BLaER1 treated with 17β-estradiol and CSF1 and Interleukin-3, amounts not matched to agents 10 nM and 100 nM (cell line): ENCODE measurements around the gene PTPRD.
A peak's percentile ranks its signal among the peaks of the same experiment; 100 is the strongest.

Source experiments
- H3K27ac ChIP-seq, 11 experiments: shearing (Covaris generic); formaldehyde crosslinking; 2 replicates each; pipeline ENCODE4 v1.8.1; 2022
- H3K27me3 ChIP-seq, 11 experiments: shearing (Covaris generic); formaldehyde crosslinking; 2 replicates each; pipeline ENCODE4 v1.8.1; 2022
- H3K36me3 ChIP-seq, 11 experiments: shearing (Covaris generic); formaldehyde crosslinking; 2 replicates each; pipeline ENCODE4 v1.8.1; 2022
- H3K4me1 ChIP-seq, 10 experiments: shearing (Covaris generic); formaldehyde crosslinking; 2 replicates each; pipeline ENCODE4 v1.8.1; 2022
- H3K4me2 ChIP-seq, 11 experiments: shearing (Covaris generic); formaldehyde crosslinking; 2 replicates each; pipeline ENCODE4 v1.8.1; 2022
- H3K4me3 ChIP-seq, 10 experiments: shearing (Covaris generic); formaldehyde crosslinking; 2 replicates each; pipeline ENCODE4 v1.8.1; 2022
- H3K9ac ChIP-seq, 11 experiments: shearing (Covaris generic); formaldehyde crosslinking; 2 replicates each; pipeline ENCODE4 v1.8.1; 2022
- H3K9me3 ChIP-seq, 11 experiments: shearing (Covaris generic); formaldehyde crosslinking; replicated peaks in 1 of 11; 2 replicates each; pipeline ENCODE4 v1.8.1; 2022
- H4K20me1 ChIP-seq, 11 experiments: shearing (Covaris generic); formaldehyde crosslinking; 2 replicates each; pipeline ENCODE4 v1.8.1; 2022
- Cebpa-rat ChIP-seq, 11 experiments: shearing (Covaris generic); IDR thresholded peaks; 2 replicates each; pipeline ENCODE4 v1.8.1; 2022

PTPRD gene

GRCh38 chr9:10341057-10341456, 271.7 kb downstream of the PTPRD start:
- Histone ChIP-seq H3K4me2 (no peak overlapping the region), H3K4me1 (no peaks in the 10 kb centered on the region), H3K36me3 (no peaks in the 10 kb centered on the region), H3K27ac (no peak overlapping the region), H3K27me3 (no peaks in the 10 kb centered on the region), H3K9ac (no peak overlapping the region), H3K4me3 (no peak overlapping the region), H3K9me3 (no peaks in the 10 kb centered on the region), H4K20me1 (no peaks in the 10 kb centered on the region)
- no peak for TF ChIP-seq Cebpa-rat (IDR thresholded peaks at IDR 0.05)

DNA sequence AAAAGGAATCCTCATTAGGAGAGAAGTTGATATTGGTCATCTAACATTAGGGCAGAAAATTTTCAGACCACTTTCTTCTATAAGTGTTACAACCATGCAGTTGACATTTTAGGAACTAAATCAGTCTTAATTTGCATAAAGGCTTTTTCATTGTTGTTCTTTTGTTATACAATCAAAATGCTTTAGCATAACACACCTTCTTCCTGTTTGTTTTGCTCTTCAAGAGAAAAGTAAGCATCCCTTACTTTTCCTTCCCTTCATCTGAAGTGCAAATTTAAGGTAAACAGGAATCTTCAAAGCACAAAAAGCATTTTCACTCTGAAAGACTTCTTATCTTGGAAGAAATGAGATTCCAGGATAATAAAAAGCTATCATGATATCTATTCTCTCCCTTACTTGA, 273.6 kb downstream of the PTPRD start:
- Histone ChIP-seq H3K27me3 (no peaks in the 10 kb centered on the region), H3K27ac (no peak overlapping the region), H3K36me3 (no peaks in the 10 kb centered on the region), H3K9me3 (no peaks in the 10 kb centered on the region), H3K9ac (no peak overlapping the region), H3K4me3 (no peak overlapping the region), H4K20me1 (no peaks in the 10 kb centered on the region), H3K4me1 (no peaks in the 10 kb centered on the region), H3K4me2 (no peak overlapping the region)
- TF ChIP-seq Cebpa-rat (IDR thresholded peaks at IDR 0.05) = no peak

GRCh38 chr9:10331157-10331556, 281.6 kb downstream of the PTPRD start:
- no peak for TF ChIP-seq Cebpa-rat (IDR thresholded peaks at IDR 0.05)
- H4K20me1 ChIP-seq = no peaks in the 10 kb centered on the region
- H3K9me3 ChIP-seq = no peaks in the 10 kb centered on the region
- H3K9ac ChIP-seq = no peak overlapping the region
- no peak overlapping the region for H3K4me3 ChIP-seq
- no peak overlapping the region for H3K4me2 ChIP-seq
- H3K27me3 ChIP-seq = no peaks in the 10 kb centered on the region
- no peak overlapping the region for H3K27ac ChIP-seq
- no peaks in the 10 kb centered on the region for H3K36me3 ChIP-seq
- H3K4me1 ChIP-seq = no peaks in the 10 kb centered on the region

GRCh38 chr9:10282084-10282483, 330.7 kb downstream of the PTPRD start:
- H3K4me2 ChIP-seq = no peak overlapping the region
- no peak overlapping the region for H3K27ac ChIP-seq
- no peaks in the 10 kb centered on the region for H3K36me3 ChIP-seq
- no peaks in the 10 kb centered on the region for H3K27me3 ChIP-seq
- no peaks in the 10 kb centered on the region for H3K9me3 ChIP-seq
- no peak for TF ChIP-seq Cebpa-rat (IDR thresholded peaks at IDR 0.05)
- no peaks in the 10 kb centered on the region for H3K4me1 ChIP-seq
- no peak overlapping the region for H3K4me3 ChIP-seq
- no peak overlapping the region for H3K9ac ChIP-seq
- H4K20me1 ChIP-seq = no peaks in the 10 kb centered on the region

DNA sequence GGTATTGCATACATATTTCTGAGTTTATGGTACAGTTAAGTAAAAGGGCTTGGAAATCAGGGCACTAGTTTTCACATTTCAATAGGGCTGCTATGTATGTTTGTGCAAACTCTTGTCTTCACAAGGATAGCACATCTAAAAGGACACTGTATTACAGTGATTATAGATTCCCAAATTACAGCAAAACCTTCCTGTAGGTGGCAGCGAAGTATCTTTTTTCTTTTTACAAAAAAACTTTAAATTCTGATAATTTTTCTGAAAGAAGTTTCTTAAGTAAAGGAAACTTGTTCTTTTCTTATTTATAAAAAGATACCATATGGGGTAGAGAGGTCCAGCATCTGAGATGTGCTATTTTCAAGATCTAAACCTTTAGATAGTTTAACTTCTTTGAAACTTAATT, 337.8 kb downstream of the PTPRD start:
- Histone ChIP-seq H3K4me3 (no peak overlapping the region), H3K4me2 (peak overlapping the region in 6 of 11 experiments; percentile 43 to 70 (median 56); a peak in 9 of 22 replicates), H3K4me1 (peaks cover 0 to 33% (median 15%) of the 10 kb centered on the region in 10 experiments; a peak in 13 of 20 replicates), H3K36me3 (no peaks in the 10 kb centered on the region), H3K27ac (no peak overlapping the region), H3K9ac (no peak overlapping the region), H3K27me3 (no peaks in the 10 kb centered on the region), H3K9me3 (no peaks in the 10 kb centered on the region), H4K20me1 (no peaks in the 10 kb centered on the region)
- no peak for TF ChIP-seq Cebpa-rat (IDR thresholded peaks at IDR 0.05)

DNA sequence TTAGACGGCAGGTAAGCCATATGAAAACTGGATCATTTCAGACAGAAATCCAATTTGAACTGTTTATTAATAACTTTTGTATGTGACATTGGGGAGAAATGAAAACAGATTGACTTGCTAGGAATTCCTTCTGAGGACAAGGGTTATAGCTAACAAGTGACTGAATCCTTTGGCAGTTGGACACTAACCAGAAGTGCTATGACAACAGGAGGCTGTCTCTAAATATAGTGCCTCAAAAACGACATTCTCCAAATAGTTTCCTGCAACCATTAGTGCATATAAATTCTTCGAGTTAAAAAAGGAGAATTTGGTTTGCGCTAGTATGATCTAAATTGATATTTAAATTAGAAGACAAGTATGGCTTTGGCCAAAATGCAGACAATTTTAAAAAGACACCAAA, 338.6 kb downstream of the PTPRD start:
- H3K9me3 ChIP-seq = no peaks in the 10 kb centered on the region
- H3K4me1 ChIP-seq = peaks cover 0 to 33% (median 15%) of the 10 kb centered on the region in 10 experiments; a peak in 13 of 20 replicates
- no peak overlapping the region for H3K4me3 ChIP-seq
- TF ChIP-seq Cebpa-rat (IDR thresholded peaks at IDR 0.05) = no peak
- no peaks in the 10 kb centered on the region for H3K36me3 ChIP-seq
- peak overlapping the region in 8 of 11 experiments; percentile 30 to 70 (median 48); a peak in 14 of 22 replicates for H3K4me2 ChIP-seq
- H3K27me3 ChIP-seq = no peaks in the 10 kb centered on the region
- no peak overlapping the region for H3K27ac ChIP-seq
- no peak overlapping the region for H3K9ac ChIP-seq
- no peaks in the 10 kb centered on the region for H4K20me1 ChIP-seq

DNA sequence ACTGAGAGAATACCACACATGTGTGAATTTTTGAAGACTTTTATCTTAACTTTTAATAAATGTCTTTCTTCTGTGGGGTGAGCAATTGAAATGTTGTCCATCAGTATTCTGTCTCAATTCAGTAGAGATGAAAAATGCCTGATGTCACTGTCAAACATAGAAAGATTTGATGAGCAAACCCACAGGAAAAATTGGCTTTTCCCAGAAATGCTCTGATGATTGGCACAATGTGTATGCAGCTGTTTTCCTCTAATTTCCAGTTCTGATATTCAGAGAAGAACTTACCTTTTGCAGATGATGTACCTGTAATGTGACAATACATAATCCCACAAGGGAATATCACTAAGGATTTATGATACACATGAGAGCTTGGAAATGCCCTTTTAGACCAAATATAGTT, 340.0 kb downstream of the PTPRD start:
- peaks cover 0 to 33% (median 15%) of the 10 kb centered on the region in 10 experiments; a peak in 15 of 20 replicates for H3K4me1 ChIP-seq
- TF ChIP-seq Cebpa-rat (IDR thresholded peaks at IDR 0.05) = no peak
- no peaks in the 10 kb centered on the region for H3K36me3 ChIP-seq
- no peaks in the 10 kb centered on the region for H3K9me3 ChIP-seq
- no peaks in the 10 kb centered on the region for H4K20me1 ChIP-seq
- H3K9ac ChIP-seq = no peak overlapping the region
- H3K4me2 ChIP-seq = no peak overlapping the region
- no peaks in the 10 kb centered on the region for H3K27me3 ChIP-seq
- no peak overlapping the region for H3K27ac ChIP-seq
- H3K4me3 ChIP-seq = no peak overlapping the region

DNA sequence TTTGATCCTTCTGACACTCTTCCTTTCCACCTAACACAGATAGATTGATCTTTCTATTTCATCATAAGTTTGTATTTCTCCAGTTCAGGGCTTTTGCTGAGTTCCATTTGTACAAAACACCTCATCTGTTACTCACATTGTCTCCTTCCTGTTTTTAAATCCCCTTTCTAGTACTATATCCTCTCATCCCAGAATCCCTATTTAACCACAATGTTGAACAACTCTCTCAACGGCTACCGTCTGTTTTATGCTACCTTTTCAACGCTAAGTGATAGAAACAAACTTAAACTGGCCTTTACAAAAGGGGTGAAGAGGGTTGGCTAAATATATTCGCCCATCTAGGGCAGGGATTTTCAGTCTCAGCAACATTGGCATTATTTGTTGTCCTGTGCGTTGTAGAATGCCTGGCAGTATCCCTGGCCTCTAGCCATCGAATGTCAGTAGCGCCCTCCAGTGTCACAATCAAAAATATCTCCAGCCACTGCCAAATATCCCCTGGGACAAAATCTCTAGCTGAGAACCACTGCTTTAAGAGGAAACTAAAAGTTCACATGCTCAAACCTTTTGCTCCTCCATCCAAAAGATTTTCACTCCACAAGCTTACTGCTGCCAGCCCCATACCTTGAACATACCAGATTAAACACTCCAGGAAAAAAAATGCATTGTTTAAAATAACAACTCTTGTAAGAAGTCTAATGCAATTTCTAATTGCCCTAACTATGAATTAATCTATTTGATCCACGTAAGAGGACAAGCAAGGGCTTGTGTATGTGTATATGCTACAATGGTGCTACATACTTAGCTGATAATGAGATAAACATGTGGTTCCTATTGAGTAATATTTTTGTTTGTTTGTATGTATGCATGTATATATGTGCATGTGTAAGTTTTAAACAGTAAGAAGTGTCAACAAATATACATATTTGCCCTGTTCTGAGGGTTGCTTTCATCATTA, 344.0 kb downstream of the PTPRD start:
- H3K9ac ChIP-seq = no peak overlapping the region
- no peak overlapping the region for H3K4me3 ChIP-seq
- no peaks in the 10 kb centered on the region for H3K27me3 ChIP-seq
- H3K9me3 ChIP-seq = peaks cover 4 to 10% (median 6%) of the 10 kb centered on the region in 11 experiments; a peak in 21 of 22 replicates
- peaks cover 0 to 12% (median 2%) of the 10 kb centered on the region in 10 experiments; a peak in 11 of 20 replicates for H3K4me1 ChIP-seq
- no peak for TF ChIP-seq Cebpa-rat (IDR thresholded peaks at IDR 0.05)
- H3K36me3 ChIP-seq = no peaks in the 10 kb centered on the region
- no peak overlapping the region for H3K27ac ChIP-seq
- no peaks in the 10 kb centered on the region for H4K20me1 ChIP-seq
- no peak overlapping the region for H3K4me2 ChIP-seq

DNA sequence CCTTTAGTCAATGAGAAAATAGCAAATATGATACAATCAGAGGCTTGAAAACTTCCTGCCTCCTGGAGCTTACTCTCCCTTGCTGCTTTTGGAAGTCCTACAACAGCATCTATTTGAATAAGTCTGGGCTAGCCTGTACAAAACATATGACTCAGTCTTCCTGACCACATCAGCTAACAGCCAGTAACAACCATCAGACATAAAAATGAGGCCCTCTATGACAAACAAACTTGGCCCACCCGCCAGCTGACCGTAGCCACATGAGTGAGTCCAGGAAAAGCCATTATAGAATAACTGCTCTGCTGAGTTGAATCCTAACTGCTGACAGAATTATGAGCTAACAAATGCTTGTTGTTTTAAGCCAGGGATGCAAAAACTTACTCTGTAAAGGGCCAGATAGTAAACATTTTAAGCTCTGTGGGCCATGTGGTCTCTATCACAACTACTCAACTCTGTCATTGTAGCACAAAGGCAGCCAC, 347.6 kb downstream of the PTPRD start:
- H3K36me3 ChIP-seq = no peaks in the 10 kb centered on the region
- H3K4me1 ChIP-seq = peaks cover 0 to 5% (median 0%) of the 10 kb centered on the region in 10 experiments; a peak in 2 of 20 replicates
- H3K9ac ChIP-seq = no peak overlapping the region
- no peaks in the 10 kb centered on the region for H3K27me3 ChIP-seq
- no peak overlapping the region for H3K4me3 ChIP-seq
- H3K4me2 ChIP-seq = 0 out of 22 replicates have a peak overlapping the region, but pooled peaks of 1 of the 11 experiments have one; percentile 17
- TF ChIP-seq Cebpa-rat (IDR thresholded peaks at IDR 0.05) = no peak
- 0 out of 22 replicates have a peak overlapping the region, but pooled peaks of 1 of the 11 experiments have one; percentile 4 for H3K27ac ChIP-seq
- no peaks in the 10 kb centered on the region for H4K20me1 ChIP-seq
- H3K9me3 ChIP-seq = peaks cover 7 to 21% (median 15%) of the 10 kb centered on the region in 11 experiments; a peak in 21 of 22 replicates
